SU-DHL-6 (cell line): ENCODE data around the gene INPP5K.

ENCODE experiments used
- EZH2phosphoT487 ChIP-seq: fragments of 200-600 bp; sonication (generic), shearing (Covaris generic); conservative IDR thresholded peaks from 2 replicates; pipeline ENCODE4 v1.6.1; 2018; ENCODE audit warnings: mild to moderate bottlenecking, antibody characterized with exemption, low read length, moderate library complexity, mixed read lengths
- TF ChIP-seq, protein P1 (sequence below): fragments of 200-600 bp; sonication (generic); IDR thresholded peaks from one replicate; pipeline ENCODE4 v1.5.1; 2017; ENCODE audit warnings: antibody characterized with exemption, mild to moderate bottlenecking, low read length, moderate library complexity; ENCODE audit not compliant: insufficient read depth, poor library complexity, severe bottlenecking

- TF ChIP-seq, protein P1, sequence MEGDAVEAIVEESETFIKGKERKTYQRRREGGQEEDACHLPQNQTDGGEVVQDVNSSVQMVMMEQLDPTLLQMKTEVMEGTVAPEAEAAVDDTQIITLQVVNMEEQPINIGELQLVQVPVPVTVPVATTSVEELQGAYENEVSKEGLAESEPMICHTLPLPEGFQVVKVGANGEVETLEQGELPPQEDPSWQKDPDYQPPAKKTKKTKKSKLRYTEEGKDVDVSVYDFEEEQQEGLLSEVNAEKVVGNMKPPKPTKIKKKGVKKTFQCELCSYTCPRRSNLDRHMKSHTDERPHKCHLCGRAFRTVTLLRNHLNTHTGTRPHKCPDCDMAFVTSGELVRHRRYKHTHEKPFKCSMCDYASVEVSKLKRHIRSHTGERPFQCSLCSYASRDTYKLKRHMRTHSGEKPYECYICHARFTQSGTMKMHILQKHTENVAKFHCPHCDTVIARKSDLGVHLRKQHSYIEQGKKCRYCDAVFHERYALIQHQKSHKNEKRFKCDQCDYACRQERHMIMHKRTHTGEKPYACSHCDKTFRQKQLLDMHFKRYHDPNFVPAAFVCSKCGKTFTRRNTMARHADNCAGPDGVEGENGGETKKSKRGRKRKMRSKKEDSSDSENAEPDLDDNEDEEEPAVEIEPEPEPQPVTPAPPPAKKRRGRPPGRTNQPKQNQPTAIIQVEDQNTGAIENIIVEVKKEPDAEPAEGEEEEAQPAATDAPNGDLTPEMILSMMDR: no peak
- TF ChIP-seq EZH2phosphoT487: no peak
These were observed 36.5 kb upstream of the INPP5K start for GRCh38 chr17:1552932-1553331.
